ENCODE measurements around the gene ARID5A. TPM values are rescaled to one million over a fixed set of nuclear protein-coding genes. Genes with fewer than 3 reads are reported as not detected.

The ARID5A gene
- 11.8 and 14.7 TPM in 2 replicates for total RNA-seq

GRCh38 chr2:96536445-96537065 lies at the start of gene ARID5A:
ARID5A (plus strand) TSS chr2:96536752; CDS start chr2:96536827, 75 bp downstream.

GRCh38 chr2:96505231-96505889 lies 31.2 kb upstream of the ARID5A start, which contains the start of gene NEURL3:
NEURL3 (minus strand) TSS chr2:96505357; CDS start chr2:96505286, 71 bp downstream.

Other genes with a start within 250 kb of the ARID5A start
- 83.0 and 83.8 TPM in 2 replicates for gene SNRNP200, start 231.2 kb upstream of the ARID5A start, total RNA-seq
- 3.2 and 4.1 TPM in 2 replicates for gene ITPRIPL1, start 211.4 kb upstream of the ARID5A start, total RNA-seq
- gene NCAPH, start 201.0 kb upstream of the ARID5A start, total RNA-seq, result 32.5 and 47.8 TPM in 2 replicates
- gene NEURL3, start 31.4 kb upstream of the ARID5A start, total RNA-seq, result 0.34 and 1.7 TPM in 2 replicates
- 18.8 and 23.1 TPM in 2 replicates for gene KANSL3, start 101.6 kb downstream of the ARID5A start, total RNA-seq
- gene FER1L5, start 106.0 kb downstream of the ARID5A start, total RNA-seq, result not detected in 2 replicates
- gene LMAN2L, start 203.3 kb downstream of the ARID5A start, total RNA-seq, result 16.8 and 19.4 TPM in 2 replicates
- gene CNNM4, start 224.2 kb downstream of the ARID5A start, total RNA-seq, result 2.9 and 3.5 TPM in 2 replicates

Data from mammary microvascular endothelial cell (primary cell).